Ureter (tissue), 1 donor: ENCODE results near the gene MCM3AP. TPM values are rescaled to one million over a fixed set of nuclear protein-coding genes. Genes with fewer than 3 reads are reported as not detected.
"Not testable (repeated sequence)": the region's sequence is repeated elsewhere in the genome, so short reads cannot be mapped to it uniquely, and the experiment has no call there.

Experiments
- DNase-seq: peaks from one replicate; pipeline ENCODE4 v3.0.0-alpha.2; 2020; ENCODE audit warnings: low spot score
- total RNA-seq: library from RNA; stranded (reverse); gene quantifications from one replicate; pipeline ENCODE4 v1.2.4, GENCODE V29; 2023
- donor health status: DM: yes; HTN: yes; CAD: no.

MCM3AP gene
- total RNA-seq, 1 donor from 2014 or later = 97.6 TPM

- no peak for DNase-seq
These were observed 79.6 kb downstream of the MCM3AP start for GRCh38 chr21:46205766-46206162.

DNA sequence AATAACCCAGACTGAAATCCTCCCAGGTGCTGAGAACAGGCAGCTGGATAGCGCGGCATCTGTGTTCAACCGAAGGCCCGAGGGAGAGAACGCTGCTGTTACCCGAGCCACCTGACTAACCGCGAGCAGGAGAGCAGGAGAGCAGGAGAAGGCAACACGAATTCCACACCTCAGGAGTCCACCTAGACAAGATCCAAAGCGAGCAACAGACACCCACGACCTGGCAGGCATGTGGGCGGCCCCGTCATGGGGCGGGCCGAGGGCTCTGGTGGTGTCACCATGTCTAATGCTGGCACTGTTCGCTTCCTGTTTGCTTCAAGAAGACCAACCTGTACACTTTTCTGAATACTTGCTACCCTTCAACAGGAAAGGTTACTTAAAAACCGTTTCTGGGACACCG lies 80.2 kb downstream of the MCM3AP start:
- DNase-seq = no peak

- no peak for DNase-seq
These were observed 82.2 kb downstream of the MCM3AP start for GRCh38 chr21:46203203-46203600.

DNA sequence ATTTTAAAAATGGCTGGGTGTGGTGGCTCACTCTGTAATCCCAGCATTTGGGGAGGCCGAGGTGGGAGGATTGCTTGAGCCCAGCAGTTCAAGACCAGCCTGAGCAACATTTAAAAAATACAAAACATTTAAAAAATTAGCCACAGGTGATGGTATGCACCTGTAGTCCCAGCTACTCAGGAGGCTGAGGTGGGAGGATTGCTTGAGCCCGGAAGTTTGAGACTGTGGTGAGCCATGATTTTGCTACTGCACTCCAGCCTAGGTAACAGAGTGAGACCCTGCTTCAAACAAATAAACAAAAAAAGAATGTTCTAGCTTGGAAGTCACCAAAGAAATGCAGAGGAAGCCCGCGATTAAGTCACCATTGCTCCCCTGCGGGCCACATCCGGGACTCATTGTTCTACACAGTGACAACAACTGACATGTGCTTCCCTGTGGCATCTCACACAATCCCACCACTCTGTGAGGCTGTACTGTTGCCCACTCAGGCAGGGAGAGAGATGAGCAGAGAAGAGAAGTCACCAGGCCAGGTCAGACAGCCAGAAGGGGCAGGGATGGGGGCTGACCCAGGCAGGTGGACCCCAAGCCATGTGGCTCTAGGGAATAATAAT lies 82.7 kb downstream of the MCM3AP start:
- no peak for DNase-seq

GRCh38 chr21:46200877-46201803 lies 84.3 kb downstream of the MCM3AP start:
- not testable (repeated sequence) for DNase-seq

DNA sequence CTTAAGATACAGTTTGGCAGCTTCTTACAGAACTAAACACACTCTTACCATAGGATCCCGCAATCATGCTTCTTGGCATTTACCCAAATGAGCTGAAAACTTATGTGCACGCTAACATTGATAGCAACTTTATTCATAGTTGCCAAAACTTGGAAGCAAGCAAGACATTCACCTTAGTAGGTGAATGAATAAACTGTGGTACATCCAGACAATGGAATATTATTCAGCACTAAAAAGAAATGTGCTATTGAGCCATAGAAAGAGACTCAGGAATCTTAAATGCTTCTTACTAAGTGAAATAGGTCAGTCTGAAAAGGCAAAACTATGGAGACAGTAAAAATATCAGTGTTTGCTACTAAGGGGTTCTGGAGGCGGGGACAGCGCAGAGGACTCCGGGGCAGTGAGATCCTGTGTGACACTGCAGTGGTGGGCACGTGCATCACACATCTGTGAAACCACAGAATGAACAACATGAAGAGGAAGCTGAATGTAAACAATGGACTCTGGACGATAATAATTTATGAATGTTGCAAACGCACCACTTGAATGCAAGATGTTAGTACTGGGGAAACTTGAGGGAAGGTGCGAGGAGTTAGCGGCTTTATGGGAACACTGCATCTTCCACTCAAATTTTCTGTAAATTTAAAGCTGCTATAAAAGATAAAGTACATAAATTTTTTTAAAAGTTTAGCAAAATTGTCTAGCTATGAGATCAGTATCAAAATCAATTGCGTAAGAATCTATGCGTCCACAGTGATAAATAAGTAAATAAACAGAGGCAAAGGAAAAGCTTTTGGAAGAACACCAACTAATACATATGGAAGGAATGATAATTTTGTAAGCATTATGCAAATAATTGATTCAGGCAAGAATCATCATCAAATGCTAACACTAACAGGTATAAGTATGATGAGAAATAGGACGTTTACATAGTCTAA lies 85.7 kb downstream of the MCM3AP start:
- DNase-seq = no peak

GRCh38 chr21:46196733-46197132 lies 88.7 kb downstream of the MCM3AP start:
- DNase-seq = peak; percentile 37

- DNase-seq = peak; percentile 39
These were observed 89.7 kb downstream of the MCM3AP start for GRCh38 chr21:46195595-46196195.

DNA sequence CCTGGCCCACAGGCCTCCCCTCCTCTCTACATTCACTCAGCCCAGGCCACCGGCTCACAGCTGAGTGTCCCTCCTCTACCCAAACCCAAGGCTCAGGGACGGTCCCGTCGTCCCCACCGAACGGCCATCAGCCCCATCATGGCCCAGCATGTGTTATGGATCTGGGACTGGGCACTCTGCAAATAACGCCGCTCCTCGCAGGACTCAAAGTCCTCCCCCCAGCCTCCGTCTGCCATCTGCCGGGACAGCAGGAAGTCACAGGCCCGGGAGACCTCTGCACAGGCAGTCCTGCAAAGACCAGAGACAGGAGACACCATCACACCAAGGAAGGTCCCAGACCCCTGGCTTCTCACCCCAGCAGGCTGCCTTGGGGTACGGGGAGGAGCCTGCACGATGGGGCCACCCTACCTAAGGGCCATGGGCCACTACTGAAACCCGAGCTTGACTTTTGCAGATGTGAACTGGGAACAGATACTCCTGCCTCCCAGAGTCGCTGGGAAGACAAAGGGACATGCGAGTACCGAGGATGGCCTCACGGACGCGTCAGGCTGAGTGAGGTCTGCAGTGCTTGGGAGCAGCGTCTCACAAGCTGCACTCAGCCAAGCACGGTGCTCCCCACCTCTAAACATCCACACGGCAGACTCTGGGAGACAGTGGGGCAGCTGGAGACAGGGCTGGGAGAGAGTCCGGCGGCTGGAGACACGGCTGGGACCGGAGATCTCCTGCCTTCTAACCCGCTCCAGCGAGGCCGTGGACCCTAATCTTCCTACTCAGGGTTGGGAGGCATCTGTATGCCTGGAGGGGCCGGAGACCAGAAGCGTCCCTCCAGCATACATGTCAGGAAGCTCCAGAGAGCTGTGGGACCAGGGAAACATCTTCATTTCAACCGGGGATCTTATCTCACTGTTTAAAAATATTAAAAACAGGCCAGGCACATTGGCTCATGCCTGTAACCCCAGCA lies 90.8 kb downstream of the MCM3AP start:
- DNase-seq = peak; percentile 26

DNA sequence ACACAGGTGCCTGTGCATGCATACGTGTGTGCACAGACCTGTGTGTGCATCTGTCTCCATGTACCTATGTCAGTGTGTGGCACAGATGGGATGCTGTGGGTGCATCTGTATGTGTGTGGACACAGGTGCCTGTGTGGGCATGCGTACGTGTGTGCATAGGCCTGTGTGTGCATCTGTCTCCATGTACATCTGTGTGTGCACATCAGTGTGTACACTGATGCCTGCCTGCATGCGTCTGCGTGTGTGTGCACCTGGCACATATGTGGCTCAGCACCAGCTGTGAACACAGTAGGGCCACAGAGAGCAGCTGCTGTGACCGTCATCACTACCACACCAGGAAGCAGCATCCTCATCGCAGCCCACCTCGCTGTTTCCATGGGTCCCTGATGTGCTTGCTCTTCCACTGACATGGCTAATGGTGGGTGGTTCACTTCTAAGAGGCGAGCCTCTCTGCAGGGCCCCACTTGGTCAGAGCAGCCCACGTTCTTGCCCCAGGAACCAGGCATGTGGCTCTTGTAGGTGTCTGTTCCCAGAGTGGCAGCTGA lies 91.5 kb downstream of the MCM3AP start:
- DNase-seq = peak; percentile 20

DNA sequence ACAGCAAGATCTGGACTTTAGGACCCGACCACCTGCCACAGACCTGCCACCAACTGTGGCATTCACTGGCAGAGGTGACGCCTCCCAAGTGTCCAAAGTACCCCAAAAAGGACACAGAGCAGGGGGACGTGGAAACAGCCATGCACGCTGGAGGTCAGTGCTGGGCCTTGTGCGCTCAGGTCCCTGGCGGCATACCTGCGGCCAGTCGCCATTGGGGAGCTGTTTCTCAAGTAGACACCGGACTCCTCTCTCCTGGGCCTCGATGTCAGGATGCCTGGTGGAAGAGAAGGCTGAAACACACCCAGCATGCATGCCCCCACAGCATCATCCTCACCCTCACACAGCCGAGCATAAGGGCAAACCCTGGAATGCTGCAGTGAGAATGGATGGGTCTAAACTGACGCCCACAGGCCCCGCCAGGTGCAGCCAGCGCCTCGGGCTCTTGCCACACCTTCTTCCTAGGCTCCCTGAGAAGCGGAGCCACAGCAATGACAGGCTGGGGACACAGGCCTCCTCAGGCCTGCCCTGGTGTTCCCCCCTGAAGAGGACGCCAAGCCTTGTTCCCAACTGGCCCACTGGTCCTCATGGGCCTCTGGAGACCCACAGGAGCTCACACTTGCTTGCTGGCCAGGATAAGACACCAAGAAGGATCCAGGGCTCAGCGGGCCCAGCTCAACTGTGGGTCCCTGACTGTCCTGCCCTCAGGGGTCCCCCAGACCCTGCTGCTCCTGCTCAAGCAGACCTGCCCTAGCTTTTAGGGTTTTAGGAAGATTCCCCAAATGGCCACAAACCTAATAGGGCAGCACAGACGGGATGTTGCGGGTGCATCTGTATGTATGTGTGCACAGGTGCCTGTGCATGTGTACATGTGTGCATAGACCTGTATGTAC lies 93.5 kb downstream of the MCM3AP start:
- peak; percentile 41 for DNase-seq

DNA sequence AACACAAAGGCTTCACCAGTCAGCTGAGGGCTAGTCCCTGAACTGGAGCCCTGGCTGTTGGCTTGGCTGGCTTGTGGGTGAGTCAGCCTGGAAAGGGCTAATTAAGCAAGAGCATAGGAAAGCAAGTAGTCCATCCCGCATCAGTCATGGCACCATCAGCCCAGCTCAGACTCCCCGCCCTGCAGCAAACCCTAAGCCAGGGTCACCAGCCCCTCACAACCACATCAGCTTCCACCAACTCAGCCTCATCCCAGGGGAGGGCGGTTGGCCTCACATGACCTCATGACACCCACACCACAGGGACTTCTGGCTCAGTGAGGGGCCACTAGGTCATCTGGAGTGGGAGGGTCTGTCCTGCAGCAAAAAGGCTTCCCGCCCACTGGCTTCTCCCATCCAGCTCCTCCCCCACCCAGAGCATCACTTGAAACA lies 94.1 kb downstream of the MCM3AP start:
- peak; percentile 50 for DNase-seq

DNA sequence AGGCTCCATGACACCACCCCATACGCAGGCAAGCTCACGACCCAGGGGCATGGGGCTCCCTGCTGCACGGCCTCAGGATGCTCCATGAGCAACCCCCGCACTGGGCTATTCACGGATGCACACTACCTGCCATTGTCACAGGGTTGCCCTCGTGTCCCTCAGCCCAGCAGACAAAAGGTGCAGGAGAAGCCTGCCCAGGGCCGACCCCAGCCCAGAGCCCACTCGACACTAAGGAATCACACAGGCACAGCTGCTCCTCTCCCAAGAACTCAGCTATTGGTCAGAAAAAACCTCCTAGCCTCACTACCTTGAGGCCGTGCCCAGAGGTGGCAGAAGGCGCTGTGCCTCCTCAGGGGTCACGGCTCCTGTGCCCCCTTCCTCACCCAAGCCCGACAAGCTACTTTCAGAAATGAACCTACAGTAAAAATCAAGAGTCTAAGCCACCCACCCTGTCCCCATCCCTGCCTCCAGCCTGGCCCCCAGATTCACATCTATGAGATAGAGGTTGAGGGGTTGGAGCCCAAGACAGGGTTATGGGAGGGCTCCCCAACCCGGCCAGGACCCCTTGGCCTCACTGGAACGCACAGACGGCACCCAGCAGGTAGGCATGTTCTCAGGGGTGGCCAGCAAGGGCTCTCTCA lies 94.8 kb downstream of the MCM3AP start:
- DNase-seq = peak; percentile 38

- no peak for DNase-seq
These were observed 95.4 kb downstream of the MCM3AP start for GRCh38 chr21:46189959-46190490.

DNA sequence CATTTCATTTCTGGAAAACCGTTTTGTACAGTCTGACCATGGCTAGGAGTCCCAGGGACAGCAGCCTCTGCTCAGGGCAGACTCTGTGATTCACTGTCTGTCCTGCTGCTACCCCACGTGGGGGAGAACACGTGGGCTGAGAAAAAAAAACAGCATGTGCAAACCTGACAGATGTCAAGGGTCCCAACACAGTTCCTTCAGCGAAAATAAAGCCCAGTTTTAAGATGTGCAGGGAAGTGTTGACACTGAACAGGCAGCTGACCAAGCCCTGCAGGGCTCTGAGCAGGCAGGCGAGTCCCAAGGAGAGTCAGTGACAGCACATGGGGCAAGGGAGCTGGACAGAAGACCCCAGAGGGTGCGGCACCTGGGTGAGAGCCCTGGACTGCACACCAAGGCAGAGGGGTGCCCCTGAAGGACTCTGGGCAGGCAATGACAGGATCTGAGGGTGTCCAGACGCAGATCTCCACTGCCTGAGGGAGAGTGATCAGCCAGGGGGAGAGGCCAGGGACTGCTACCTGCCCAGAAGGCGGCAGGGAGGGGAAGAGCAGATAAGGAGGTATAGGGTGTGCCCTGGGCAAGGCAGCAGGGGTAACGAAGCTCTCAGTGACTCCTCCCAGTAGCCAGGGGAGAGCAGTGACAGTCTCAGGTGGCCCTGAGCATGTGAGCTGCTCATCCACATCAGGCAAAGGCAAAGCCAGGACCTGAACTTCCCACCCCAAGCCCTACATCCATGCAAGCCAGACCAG lies 96.0 kb downstream of the MCM3AP start:
- no peak for DNase-seq

GRCh38 chr21:46188226-46189212 lies 96.9 kb downstream of the MCM3AP start:
- no peak for DNase-seq
